Measurements from ENCODE around the gene AGTRAP. TPM values are rescaled to one million over a fixed set of nuclear protein-coding genes. Genes with fewer than 3 reads are reported as not detected.

The AGTRAP gene
- total RNA-seq, 1 experiment from 2014 or later: 22.6 TPM

DNA sequence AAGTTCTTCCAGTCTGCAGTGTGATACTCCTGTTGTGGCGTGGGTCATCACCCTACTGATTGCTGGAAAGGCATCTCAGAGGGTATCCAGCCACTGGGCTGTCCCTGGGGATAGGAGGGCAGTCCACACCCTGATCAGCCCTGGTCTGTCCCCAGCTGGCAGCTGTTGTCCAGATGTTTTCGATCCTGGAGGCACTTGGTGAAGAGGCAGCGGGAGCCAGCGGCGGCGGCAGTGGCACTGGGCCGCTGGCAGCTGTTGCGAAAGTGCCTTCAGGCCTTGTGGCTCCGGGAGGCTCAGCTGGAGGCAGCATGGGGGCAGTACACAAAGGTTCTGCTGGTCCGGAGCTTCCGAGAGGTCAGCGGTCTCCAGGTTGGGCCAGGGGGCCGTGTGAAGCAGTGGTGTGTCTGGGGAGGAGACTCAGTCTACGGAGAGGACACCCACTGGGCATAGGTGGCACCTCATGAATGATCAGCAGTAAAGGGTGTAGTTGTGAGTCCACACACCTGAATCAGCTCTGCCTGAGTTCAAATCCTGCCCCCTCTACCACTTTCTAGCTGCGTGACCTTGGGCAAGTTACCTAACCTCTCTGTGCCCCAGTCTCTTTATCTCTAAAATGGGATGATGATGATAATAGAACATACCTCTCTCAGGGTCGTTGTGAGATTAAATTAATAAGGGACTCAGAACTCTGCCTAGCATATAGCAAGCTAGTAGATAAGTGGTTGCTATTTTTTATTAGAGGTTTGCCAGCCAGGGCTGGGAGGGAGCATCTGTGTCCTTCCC lies 32.2 kb downstream of the AGTRAP start:
- Histone ChIP-seq H3K36me3 (no peaks in the 10 kb centered on the region), H3K9me3 (replicated peaks) (no peaks in the 10 kb centered on the region), H3K4me1 (replicated peaks) (no peaks in the 10 kb centered on the region), H3K4me3 (no peak overlapping the region), H3K27ac (no peak overlapping the region), H3K27me3 (replicated peaks) (peaks cover 15% of the 10 kb centered on the region)
- DNase-seq (ENCODE audit: low read depth in 1 of 2, low spot score in 2 of 2): no peak

- DNase-seq (ENCODE audit: low read depth in 1 of 2, low spot score in 2 of 2): no peak
- H3K27me3 ChIP-seq (replicated peaks): peaks cover 17% of the 10 kb centered on the region
Measured at GRCh38 chr1:11768821-11769220, 32.9 kb downstream of the AGTRAP start.

DNA sequence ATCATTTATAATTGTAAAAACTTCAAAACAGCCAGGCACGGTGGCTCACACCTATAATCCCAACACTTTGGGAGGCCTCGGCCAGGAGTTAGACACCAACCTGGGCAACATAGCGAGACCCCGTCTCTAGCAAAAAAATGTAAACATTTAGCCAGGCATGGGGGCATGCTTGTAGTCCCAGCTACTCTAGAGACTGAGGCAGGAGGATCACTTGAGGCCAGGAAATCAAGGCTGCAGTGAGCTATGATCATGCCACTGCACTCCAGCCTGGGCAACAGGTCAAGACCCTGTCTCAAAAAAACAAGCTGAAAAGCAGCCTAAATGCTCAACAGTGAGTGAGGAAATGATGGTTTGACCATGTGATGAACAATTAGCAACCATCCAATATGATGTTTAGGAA lies 33.3 kb downstream of the AGTRAP start:
- no peaks in the 10 kb centered on the region for H3K4me1 ChIP-seq (replicated peaks)
- no peak overlapping the region for H3K27ac ChIP-seq
- H3K4me3 ChIP-seq: no peak overlapping the region
- no peaks in the 10 kb centered on the region for H3K36me3 ChIP-seq
- DNase-seq (ENCODE audit: low read depth in 1 of 2, low spot score in 2 of 2): no peak
- no peaks in the 10 kb centered on the region for H3K9me3 ChIP-seq (replicated peaks)
- H3K27me3 ChIP-seq (replicated peaks): peaks cover 20% of the 10 kb centered on the region

More at GRCh38 chr1:11768821-11769220, 32.9 kb downstream of the AGTRAP start:
- Histone ChIP-seq H3K36me3 (no peaks in the 10 kb centered on the region), H3K4me3 (no peak overlapping the region), H3K9me3 (replicated peaks) (no peaks in the 10 kb centered on the region), H3K4me1 (replicated peaks) (no peaks in the 10 kb centered on the region), H3K27ac (no peak overlapping the region)

- Histone ChIP-seq H3K9me3 (replicated peaks) (no peaks in the 10 kb centered on the region), H3K4me3 (no peak overlapping the region), H3K36me3 (no peaks in the 10 kb centered on the region), H3K4me1 (replicated peaks) (no peaks in the 10 kb centered on the region), H3K27ac (no peak overlapping the region), H3K27me3 (replicated peaks) (peaks cover 21% of the 10 kb centered on the region)
- no peak for DNase-seq (ENCODE audit: low read depth in 1 of 2, low spot score in 2 of 2)
Measured at GRCh38 chr1:11770011-11770410, 34.1 kb downstream of the AGTRAP start.

- no peak overlapping the region for H3K27ac ChIP-seq
- H3K36me3 ChIP-seq: no peaks in the 10 kb centered on the region
- H3K4me3 ChIP-seq: no peak overlapping the region
- H3K9me3 ChIP-seq (replicated peaks): no peaks in the 10 kb centered on the region
- H3K27me3 ChIP-seq (replicated peaks): peaks cover 21% of the 10 kb centered on the region
- H3K4me1 ChIP-seq (replicated peaks): no peaks in the 10 kb centered on the region
- DNase-seq (ENCODE audit: low read depth in 1 of 2, low spot score in 2 of 2): no peak
Measured at GRCh38 chr1:11771481-11772043, 35.6 kb downstream of the AGTRAP start.

- H3K4me3 ChIP-seq: no peak overlapping the region
- no peak overlapping the region for H3K27ac ChIP-seq
- H3K27me3 ChIP-seq (replicated peaks): peaks cover 21% of the 10 kb centered on the region
- no peak for DNase-seq (ENCODE audit: low read depth in 1 of 2, low spot score in 2 of 2)
- no peaks in the 10 kb centered on the region for H3K36me3 ChIP-seq
- H3K4me1 ChIP-seq (replicated peaks): no peaks in the 10 kb centered on the region
- H3K9me3 ChIP-seq (replicated peaks): no peaks in the 10 kb centered on the region
Measured at GRCh38 chr1:11772458-11772857, 36.5 kb downstream of the AGTRAP start.

- no peak overlapping the region for H3K27ac ChIP-seq
- no peaks in the 10 kb centered on the region for H3K9me3 ChIP-seq (replicated peaks)
- DNase-seq (ENCODE audit: low read depth in 1 of 2, low spot score in 2 of 2): no peak
- H3K4me1 ChIP-seq (replicated peaks): no peaks in the 10 kb centered on the region
- peaks cover 15% of the 10 kb centered on the region; the same call in 1 of the 2 replicates for H3K27me3 ChIP-seq (replicated peaks)
- H3K4me3 ChIP-seq: no peak overlapping the region
- H3K36me3 ChIP-seq: no peaks in the 10 kb centered on the region
Measured at GRCh38 chr1:11774753-11775152, 38.8 kb downstream of the AGTRAP start.

- no peaks in the 10 kb centered on the region for H3K4me1 ChIP-seq (replicated peaks)
- no peak for DNase-seq (ENCODE audit: low read depth in 1 of 2, low spot score in 2 of 2)
- H3K9me3 ChIP-seq (replicated peaks): no peaks in the 10 kb centered on the region
- H3K4me3 ChIP-seq: no peak overlapping the region
- H3K27ac ChIP-seq: no peak overlapping the region
- no peaks in the 10 kb centered on the region for H3K36me3 ChIP-seq
- 0 out of 2 replicates have a peak, but pooled peaks cover 6% of the 10 kb centered on the region for H3K27me3 ChIP-seq (replicated peaks)
Measured at GRCh38 chr1:11777658-11778322, 41.9 kb downstream of the AGTRAP start.

DNA sequence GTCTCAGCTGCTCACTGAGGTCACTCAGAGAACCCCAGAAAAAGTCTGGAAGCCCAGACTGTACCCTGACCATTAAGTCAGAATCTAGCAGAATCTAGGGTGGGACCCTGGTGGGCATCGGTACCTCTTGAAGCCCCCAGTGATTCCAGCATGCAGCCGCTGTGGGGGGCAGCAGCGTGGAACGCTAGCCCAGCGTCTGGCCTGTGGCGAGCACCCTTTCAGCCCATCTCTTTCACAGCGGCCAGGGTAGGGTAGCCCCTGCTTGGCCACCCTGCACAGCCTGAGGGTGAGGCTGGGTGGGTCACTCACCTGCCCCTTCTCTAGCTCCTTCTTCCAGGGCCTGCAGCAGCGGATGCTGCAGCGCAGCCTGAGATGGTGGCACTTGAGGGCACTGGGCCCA lies 42.4 kb downstream of the AGTRAP start:
- Histone ChIP-seq H3K27ac (no peak overlapping the region), H3K9me3 (replicated peaks) (no peaks in the 10 kb centered on the region), H3K36me3 (no peaks in the 10 kb centered on the region), H3K27me3 (replicated peaks) (0 out of 2 replicates have a peak, but pooled peaks cover 6% of the 10 kb centered on the region), H3K4me3 (no peak overlapping the region), H3K4me1 (replicated peaks) (no peaks in the 10 kb centered on the region)
- no peak for DNase-seq (ENCODE audit: low read depth in 1 of 2, low spot score in 2 of 2)

- DNase-seq (ENCODE audit: low read depth in 1 of 2, low spot score in 2 of 2): no peak
- 0 out of 2 replicates have a peak, but pooled peaks cover 4% of the 10 kb centered on the region for H3K27me3 ChIP-seq (replicated peaks)
- no peak overlapping the region for H3K4me3 ChIP-seq
- no peak overlapping the region for H3K27ac ChIP-seq
- no peaks in the 10 kb centered on the region for H3K9me3 ChIP-seq (replicated peaks)
- H3K36me3 ChIP-seq: no peaks in the 10 kb centered on the region
- H3K4me1 ChIP-seq (replicated peaks): no peaks in the 10 kb centered on the region
Measured at GRCh38 chr1:11778844-11779623, 43.1 kb downstream of the AGTRAP start.

GRCh38 chr1:11779715-11780379 lies 43.9 kb downstream of the AGTRAP start:
- no peak for DNase-seq (ENCODE audit: low read depth in 1 of 2, low spot score in 2 of 2)

DNA sequence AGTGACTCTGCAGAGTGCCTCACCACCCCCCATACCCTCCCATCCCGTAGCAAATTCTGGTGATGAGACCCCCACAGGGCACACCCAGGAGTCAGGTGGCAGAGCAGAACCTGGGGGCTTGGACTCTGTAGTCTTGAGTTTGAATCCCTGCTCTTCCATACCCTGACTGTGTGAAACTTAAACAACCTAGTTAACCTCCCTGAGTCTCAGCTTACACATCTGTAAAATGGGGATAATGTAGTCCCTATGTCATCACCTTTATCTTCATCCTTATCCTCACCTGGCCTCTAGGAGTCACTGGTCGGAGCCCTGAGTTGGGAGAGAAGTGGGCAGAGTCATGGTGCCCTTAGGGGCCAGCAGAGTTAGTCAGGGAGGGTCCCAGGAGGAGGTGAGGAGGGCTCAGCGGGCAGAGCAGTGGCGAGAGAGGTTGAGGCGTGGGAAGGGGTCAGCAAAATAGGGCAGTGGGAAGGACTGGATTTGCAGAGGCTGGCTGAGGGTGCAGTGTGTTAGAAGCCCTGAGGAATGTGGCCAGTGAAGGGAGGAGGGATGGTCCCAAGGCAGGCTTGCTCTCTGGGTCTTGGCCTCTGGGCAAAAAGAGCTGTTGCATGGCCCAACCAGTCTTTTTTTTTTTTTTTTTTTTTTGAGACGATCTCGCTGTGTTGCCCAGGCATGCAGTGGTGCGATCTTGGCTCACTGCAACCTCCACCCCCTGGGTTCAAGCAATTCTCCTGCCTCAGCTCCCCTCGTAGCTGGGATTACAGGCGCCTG lies 44.6 kb downstream of the AGTRAP start:
- no peaks in the 10 kb centered on the region for H3K36me3 ChIP-seq
- no peaks in the 10 kb centered on the region for H3K27me3 ChIP-seq (replicated peaks)
- peaks cover 9% of the 10 kb centered on the region for H3K4me1 ChIP-seq (replicated peaks)

More at GRCh38 chr1:11779715-11780379, 43.9 kb downstream of the AGTRAP start:
- no peaks in the 10 kb centered on the region for H3K27me3 ChIP-seq (replicated peaks)
- no peaks in the 10 kb centered on the region for H3K9me3 ChIP-seq (replicated peaks)
- no peak overlapping the region for H3K27ac ChIP-seq
- no peaks in the 10 kb centered on the region for H3K36me3 ChIP-seq
- H3K4me3 ChIP-seq: no peak overlapping the region
- peaks cover 2% of the 10 kb centered on the region for H3K4me1 ChIP-seq (replicated peaks)

More for the DNA sequence above, 44.6 kb downstream of the AGTRAP start:
- DNase-seq (ENCODE audit: low read depth in 1 of 2, low spot score in 2 of 2): no peak
- Histone ChIP-seq H3K9me3 (replicated peaks) (0 out of 2 replicates have a peak, but pooled peaks cover 2% of the 10 kb centered on the region), H3K4me3 (no peak overlapping the region), H3K27ac (no peak overlapping the region)

Measured in SJSA1 (cell line).